ENCODE measurements around the gene FAM117A. TPM values are rescaled to one million over a fixed set of nuclear protein-coding genes. Genes with fewer than 3 reads are reported as not detected.

FAM117A gene
- total and polyA plus RNA-seq, 2 of the 8 experiments (the other 6 are each of a cell fraction or from before 2014, with no cell fraction given) = 28.4 to 45.7 TPM

- TF ChIP-seq CHD7 (IDR thresholded peaks at IDR 0.05; ENCODE audit: insufficient replicate concordance, low read length) (no peak), ASH2L (IDR thresholded peaks at IDR 0.05; ENCODE audit: low read length) (peak; percentile 59), ATF3 (IDR thresholded peaks at IDR 0.05; ENCODE audit: insufficient read depth, low read depth, low read length) (no peak), KDM1A (IDR thresholded peaks at IDR 0.05; ENCODE audit: borderline replicate concordance, low read length) (peak; percentile 63; the same call in 1 of the 2 replicates), SP1 (IDR thresholded peaks at IDR 0.05; ENCODE audit: low read depth, low read length) (peak; percentile 17; the same call in 1 of the 2 replicates), POLR2A (IDR thresholded peaks at IDR 0.05; ENCODE audit: control extremely low read depth in 1 of 2, low read depth in 2 of 2, low read length in 2 of 2) (0 out of 3 replicates have a peak, but pooled peaks of 1 of the 2 experiments have one; percentile 37), POU5F1 (IDR thresholded peaks at IDR 0.05; ENCODE audit: low read depth, low read length) (no peak)
These were observed 85.7 kb downstream of the FAM117A start, which contains the start of gene SPOP (continued) for GRCh38 chr17:49677933-49678847.

Data from H1 (cell line).